Neural progenitor cell (in vitro differentiated cells): ENCODE data around the gene CFAP61. TPM values are rescaled to one million over a fixed set of nuclear protein-coding genes. Genes with fewer than 3 reads are reported as not detected.

Experiments
- DNase-seq: peaks from one replicate; pipeline ENCODE4 v3.0.0-alpha.2; 2016; ENCODE audit warnings: low spot score
- H2AFZ ChIP-seq: fragments of 200-600 bp; sonication (generic); replicated peaks from 2 replicates; pipeline ENCODE4 v1.6.1; 2016; ENCODE audit warnings: antibody characterized with exemption
- H3F3A ChIP-seq: fragments of 200-600 bp; sonication (generic); 2 replicates; pipeline ENCODE4 v1.6.1; 2016; ENCODE audit warnings: antibody characterized with exemption, low read depth
- H3K27ac ChIP-seq: fragments of 200-600 bp; sonication (generic); 2 replicates; pipeline ENCODE4 v1.5.1; 2016; ENCODE audit warnings: mild to moderate bottlenecking
- H3K27me3 ChIP-seq: fragments of 200-600 bp; sonication (generic); 2 replicates; pipeline ENCODE4 v1.6.1; 2016; ENCODE audit warnings: mild to moderate bottlenecking, moderate library complexity
- H3K36me3 ChIP-seq: fragments of 200-600 bp; sonication (generic); 2 replicates; pipeline ENCODE4 v1.5.1; 2016
- H3K4me1 ChIP-seq: fragments of 200-600 bp; sonication (generic); 2 replicates; pipeline ENCODE4 v1.6.1; 2016; ENCODE audit warnings: mixed run types
- H3K4me2 ChIP-seq: fragments of 200-600 bp; sonication (generic); 2 replicates; pipeline ENCODE4 v1.6.1; 2016
- H3K4me3 ChIP-seq: fragments of 200-600 bp; sonication (generic); 2 replicates; pipeline ENCODE4 v1.5.1; 2016
- H3K79me2 ChIP-seq: fragments of 200-600 bp; sonication (generic); 2 replicates; pipeline ENCODE4 v1.6.1; 2016; ENCODE audit warnings: low read depth
- H3K9ac ChIP-seq: fragments of 200-600 bp; sonication (generic); 2 replicates; pipeline ENCODE4 v1.6.1; 2016
- H3K9me3 ChIP-seq: fragments of 200-600 bp; sonication (generic); 2 replicates; pipeline ENCODE4 v1.5.1; 2016; ENCODE audit warnings: low read depth
- H4K20me1 ChIP-seq: fragments of 200-600 bp; sonication (generic); 2 replicates; pipeline ENCODE4 v1.6.1; 2016; ENCODE audit warnings: low read depth
- H3K27ac Mint-ChIP-seq: 3 replicates; pipeline ENCODE4 v1.8.0; 2021; ENCODE audit warnings: mixed read lengths
- H3K27me3 Mint-ChIP-seq: 2 replicates; pipeline ENCODE4 v1.8.0; 2022; ENCODE audit warnings: low read depth, mild to moderate bottlenecking, inconsistent platforms, moderate library complexity, mixed read lengths; ENCODE audit not compliant: insufficient read depth
- H3K36me3 Mint-ChIP-seq: 3 replicates; pipeline ENCODE4 v1.8.0; 2021; ENCODE audit warnings: mixed read lengths
- H3K4me1 Mint-ChIP-seq: 3 replicates; pipeline ENCODE4 v1.8.0; 2021; ENCODE audit warnings: mixed read lengths
- H3K4me3 Mint-ChIP-seq: 3 replicates; pipeline ENCODE4 v1.8.0; 2021; ENCODE audit warnings: mild to moderate bottlenecking, moderate library complexity, mixed read lengths
- H3K9me3 Mint-ChIP-seq: 3 replicates; pipeline ENCODE4 v1.8.0; 2020; ENCODE audit warnings: mixed read lengths
- CTCF ChIP-seq: fragments of 200-600 bp; sonication (generic); IDR thresholded peaks from 2 replicates; pipeline ENCODE4 v1.5.1; 2017; ENCODE audit warnings: antibody characterized with exemption, mild to moderate bottlenecking
- EZH2 ChIP-seq: fragments of 200-600 bp; sonication (generic); IDR thresholded peaks from 2 replicates; pipeline ENCODE4 v1.6.1; 2017; ENCODE audit warnings: antibody characterized with exemption, mild to moderate bottlenecking, moderate library complexity
- EZH2phosphoT487 ChIP-seq: fragments of 200-600 bp; sonication (generic); IDR thresholded peaks from 2 replicates; pipeline ENCODE4 v1.6.1; 2017; ENCODE audit warnings: antibody characterized with exemption
- total RNA-seq: library from RNA; depleted of rRNA; stranded (reverse); fragments of >200 nt; gene quantifications from 2 replicates; pipeline ENCODE4 v1.2.3, GENCODE V29; 2015; ENCODE audit warnings: low replicate concordance

CFAP61 gene
- total RNA-seq, 1 donor from 2014 or later, result not detected

- H3K4me3 Mint-ChIP-seq, result peak overlapping the region; percentile 36
- Histone ChIP-seq H3K27me3 (no peaks in the 10 kb centered on the region), H2AFZ (no peak overlapping the region), H3F3A (no peaks in the 10 kb centered on the region), H3K9ac (no peak overlapping the region), H3K9me3 (no peaks in the 10 kb centered on the region), H3K79me2 (no peaks in the 10 kb centered on the region), H3K4me3 (no peak overlapping the region), H3K4me2 (no peak overlapping the region), H4K20me1 (no peaks in the 10 kb centered on the region), H3K27ac (no peak overlapping the region), H3K36me3 (no peaks in the 10 kb centered on the region), H3K4me1 (no peaks in the 10 kb centered on the region)
- peak overlapping the region; percentile 80 for H3K27ac Mint-ChIP-seq
- no peaks in the 10 kb centered on the region for H3K36me3 Mint-ChIP-seq
- no peak for DNase-seq
- TF ChIP-seq EZH2 (no peak), EZH2phosphoT487 (no peak), CTCF (no peak)
- peaks cover 4% of the 10 kb centered on the region for H3K27me3 Mint-ChIP-seq
- peaks cover 8% of the 10 kb centered on the region for H3K9me3 Mint-ChIP-seq
- H3K4me1 Mint-ChIP-seq, result peaks cover 31% of the 10 kb centered on the region
These were observed 225.6 kb downstream of the CFAP61 start for GRCh38 chr20:20277894-20278335.

GRCh38 chr20:20286061-20286460 is 233.7 kb downstream of the CFAP61 start:
- Histone ChIP-seq H3K4me3 (no peak overlapping the region), H4K20me1 (no peaks in the 10 kb centered on the region), H3F3A (no peaks in the 10 kb centered on the region), H2AFZ (no peak overlapping the region), H3K4me1 (no peaks in the 10 kb centered on the region), H3K27me3 (no peaks in the 10 kb centered on the region), H3K36me3 (no peaks in the 10 kb centered on the region), H3K27ac (no peak overlapping the region), H3K79me2 (no peaks in the 10 kb centered on the region), H3K9ac (no peak overlapping the region), H3K4me2 (no peak overlapping the region), H3K9me3 (no peaks in the 10 kb centered on the region)
- Mint-ChIP-seq H3K36me3 (no peaks in the 10 kb centered on the region), H3K4me1 (no peaks in the 10 kb centered on the region), H3K9me3 (peaks cover 6% of the 10 kb centered on the region), H3K27ac (no peak overlapping the region), H3K27me3 (peaks cover 2% of the 10 kb centered on the region), H3K4me3 (no peak overlapping the region)
- no peak for DNase-seq
- TF ChIP-seq EZH2phosphoT487 (no peak), EZH2 (no peak), CTCF (no peak)

GRCh38 chr20:20289331-20289730 is 237.0 kb downstream of the CFAP61 start:
- Histone ChIP-seq H4K20me1 (no peaks in the 10 kb centered on the region), H3K27ac (no peak overlapping the region), H3K9ac (no peak overlapping the region), H3K9me3 (no peaks in the 10 kb centered on the region), H3K4me2 (no peak overlapping the region), H2AFZ (no peak overlapping the region), H3K79me2 (no peaks in the 10 kb centered on the region), H3K4me3 (no peak overlapping the region), H3K27me3 (no peaks in the 10 kb centered on the region), H3K36me3 (no peaks in the 10 kb centered on the region), H3K4me1 (no peaks in the 10 kb centered on the region), H3F3A (no peaks in the 10 kb centered on the region)
- no peak overlapping the region for H3K4me3 Mint-ChIP-seq
- no peaks in the 10 kb centered on the region for H3K4me1 Mint-ChIP-seq
- no peaks in the 10 kb centered on the region for H3K36me3 Mint-ChIP-seq
- peaks cover 8% of the 10 kb centered on the region for H3K27me3 Mint-ChIP-seq
- no peak for TF ChIP-seq EZH2phosphoT487
- no peak for TF ChIP-seq CTCF
- TF ChIP-seq EZH2, result no peak
- peaks cover 4% of the 10 kb centered on the region for H3K9me3 Mint-ChIP-seq
- H3K27ac Mint-ChIP-seq, result no peak overlapping the region
- DNase-seq, result no peak
